ENCODE data around the gene CHRM5. TPM values are rescaled to one million over a fixed set of nuclear protein-coding genes. Genes with fewer than 3 reads are reported as not detected.
"Not testable (repeated sequence)": the region's sequence is repeated elsewhere in the genome, so short reads cannot be mapped to it uniquely, and the experiment has no call there.

Gene CHRM5
- total RNA-seq, 2 donors from 2014 or later, result not detected

DNA sequence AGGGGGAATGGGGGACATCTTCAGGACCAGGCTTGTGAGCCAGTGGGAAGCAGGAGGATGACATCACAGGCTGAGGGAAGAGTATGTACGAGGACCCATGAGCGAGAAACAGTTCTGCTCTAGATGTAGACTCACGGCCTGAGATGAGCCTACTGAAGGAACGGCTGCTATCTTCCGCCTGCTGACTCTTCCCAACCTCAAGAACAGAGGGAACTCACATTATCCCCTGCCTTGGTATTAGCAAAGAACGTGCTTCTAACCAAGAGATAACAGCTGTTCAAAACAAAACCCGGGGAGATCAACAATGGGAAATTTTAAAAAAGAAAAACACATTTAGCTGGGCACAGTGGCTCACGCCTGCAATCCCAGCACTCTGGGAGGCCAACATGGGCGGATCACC, 45.4 kb downstream of the CHRM5 start:
- Histone ChIP-seq H3K27me3 (ENCODE audit: control insufficient read depth, insufficient read depth, low read length, poor library complexity, severe bottlenecking) (no peaks in the 10 kb centered on the region), H3K27ac (ENCODE audit: low read depth, low read length) (no peak overlapping the region), H3K9ac (ENCODE audit: extremely low read depth, low read length, poor library complexity, severe bottlenecking) (no peak overlapping the region), H3K4me3 (ENCODE audit: low read length) (no peak overlapping the region), H3K9me3 (ENCODE audit: control insufficient read depth, low read length) (peaks cover 6% of the 10 kb centered on the region), H3K4me1 (ENCODE audit: control insufficient read depth, insufficient read depth, low read length) (no peaks in the 10 kb centered on the region), H3K36me3 (ENCODE audit: control insufficient read depth, insufficient read depth, low read length) (no peaks in the 10 kb centered on the region)
- no peaks in the 10 kb centered on the region for H3K27me3 Mint-ChIP-seq (ENCODE audit: insufficient read depth)
- TF ChIP-seq, protein P1, sequence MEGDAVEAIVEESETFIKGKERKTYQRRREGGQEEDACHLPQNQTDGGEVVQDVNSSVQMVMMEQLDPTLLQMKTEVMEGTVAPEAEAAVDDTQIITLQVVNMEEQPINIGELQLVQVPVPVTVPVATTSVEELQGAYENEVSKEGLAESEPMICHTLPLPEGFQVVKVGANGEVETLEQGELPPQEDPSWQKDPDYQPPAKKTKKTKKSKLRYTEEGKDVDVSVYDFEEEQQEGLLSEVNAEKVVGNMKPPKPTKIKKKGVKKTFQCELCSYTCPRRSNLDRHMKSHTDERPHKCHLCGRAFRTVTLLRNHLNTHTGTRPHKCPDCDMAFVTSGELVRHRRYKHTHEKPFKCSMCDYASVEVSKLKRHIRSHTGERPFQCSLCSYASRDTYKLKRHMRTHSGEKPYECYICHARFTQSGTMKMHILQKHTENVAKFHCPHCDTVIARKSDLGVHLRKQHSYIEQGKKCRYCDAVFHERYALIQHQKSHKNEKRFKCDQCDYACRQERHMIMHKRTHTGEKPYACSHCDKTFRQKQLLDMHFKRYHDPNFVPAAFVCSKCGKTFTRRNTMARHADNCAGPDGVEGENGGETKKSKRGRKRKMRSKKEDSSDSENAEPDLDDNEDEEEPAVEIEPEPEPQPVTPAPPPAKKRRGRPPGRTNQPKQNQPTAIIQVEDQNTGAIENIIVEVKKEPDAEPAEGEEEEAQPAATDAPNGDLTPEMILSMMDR (conservative IDR thresholded peaks at IDR 0.05), result no peak
- H3K27ac Mint-ChIP-seq, result no peak overlapping the region
- peaks cover 3% of the 10 kb centered on the region for H3K4me1 Mint-ChIP-seq
- H3K36me3 Mint-ChIP-seq (ENCODE audit: low read depth), result peaks cover 15% of the 10 kb centered on the region
- H3K4me3 Mint-ChIP-seq, result no peak overlapping the region
- peaks cover 7% of the 10 kb centered on the region for H3K9me3 Mint-ChIP-seq
- DNase-seq, result no peak
- 89% methylated on average over 8 to 9 of the region's 9 CpGs for WGBS, 2 experiments (ENCODE audit: insufficient coverage in 1 of 2, insufficient read length in 1 of 2)

DNA sequence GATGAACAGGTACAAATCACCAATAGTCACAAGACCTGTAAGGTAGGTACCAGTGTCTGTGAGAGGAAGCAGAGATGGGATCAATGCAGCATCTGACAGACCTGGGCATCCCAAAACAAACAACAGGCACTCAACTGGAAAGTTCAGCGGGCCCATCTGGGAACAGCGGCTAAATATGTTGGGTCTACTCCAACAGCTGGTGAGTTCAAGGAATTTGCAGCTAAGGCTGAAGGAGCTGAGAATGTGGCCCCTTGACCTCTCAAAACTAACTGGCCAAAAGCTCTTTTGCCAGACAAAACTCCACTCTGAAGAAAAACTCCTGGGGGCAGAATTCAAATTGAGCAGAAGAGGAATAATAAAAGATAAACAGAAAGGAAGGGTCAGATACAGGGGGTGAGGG, 46.3 kb downstream of the CHRM5 start:
- Histone ChIP-seq H3K4me3 (ENCODE audit: low read length) (no peak overlapping the region), H3K36me3 (ENCODE audit: control insufficient read depth, insufficient read depth, low read length) (no peaks in the 10 kb centered on the region), H3K27me3 (ENCODE audit: control insufficient read depth, insufficient read depth, low read length, poor library complexity, severe bottlenecking) (no peaks in the 10 kb centered on the region), H3K9me3 (ENCODE audit: control insufficient read depth, low read length) (peaks cover 9% of the 10 kb centered on the region), H3K9ac (ENCODE audit: extremely low read depth, low read length, poor library complexity, severe bottlenecking) (no peak overlapping the region), H3K4me1 (ENCODE audit: control insufficient read depth, insufficient read depth, low read length) (no peaks in the 10 kb centered on the region), H3K27ac (ENCODE audit: low read depth, low read length) (no peak overlapping the region)
- Mint-ChIP-seq H3K36me3 (ENCODE audit: low read depth) (peaks cover 20% of the 10 kb centered on the region), H3K4me1 (peaks cover 3% of the 10 kb centered on the region), H3K4me3 (no peak overlapping the region), H3K27me3 (ENCODE audit: insufficient read depth) (no peaks in the 10 kb centered on the region), H3K9me3 (peaks cover 7% of the 10 kb centered on the region), H3K27ac (no peak overlapping the region)
- 100% methylated on average over 2 of the region's 2 CpGs; no CpG with 5 or more reads in 1 of the 2 experiments for WGBS, 2 experiments (ENCODE audit: insufficient coverage in 1 of 2, insufficient read length in 1 of 2)
- TF ChIP-seq, protein P1 (conservative IDR thresholded peaks at IDR 0.05), result no peak
- no peak for DNase-seq

DNA sequence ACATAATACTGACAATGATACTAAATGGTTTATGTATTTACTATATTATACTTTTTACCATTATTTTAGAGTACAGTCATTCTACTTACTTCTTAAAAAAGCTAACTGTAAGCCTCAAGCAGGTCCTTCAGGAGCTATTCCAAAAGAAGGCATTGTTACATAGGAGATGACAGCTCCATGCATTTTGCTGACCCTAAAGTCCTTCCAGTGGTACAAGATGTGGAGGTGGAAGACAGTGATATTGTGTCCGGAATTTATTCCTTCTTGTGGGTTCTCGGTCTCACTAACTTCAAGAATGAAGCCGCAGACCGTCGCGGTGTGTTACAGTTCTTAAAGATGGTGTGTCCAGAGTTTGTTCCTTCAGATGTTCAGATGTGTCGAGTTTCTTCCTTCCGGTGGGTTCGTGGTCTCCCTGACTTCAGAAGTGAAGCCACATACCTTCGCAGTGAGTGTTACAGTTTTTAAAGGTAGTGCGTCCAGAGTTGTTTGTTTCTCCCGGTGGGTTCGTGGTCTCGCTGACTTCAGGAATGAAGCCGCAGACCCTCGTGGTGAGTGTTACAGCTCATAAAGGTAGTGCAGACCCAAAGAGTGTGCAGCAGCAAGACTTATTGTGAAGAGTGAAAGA, 49.8 kb downstream of the CHRM5 start:
- no peaks in the 10 kb centered on the region for H3K4me1 ChIP-seq (ENCODE audit: control insufficient read depth, insufficient read depth, low read length)
- H3K27me3 ChIP-seq (ENCODE audit: control insufficient read depth, insufficient read depth, low read length, poor library complexity, severe bottlenecking), result no peaks in the 10 kb centered on the region
- H3K36me3 Mint-ChIP-seq (ENCODE audit: low read depth), result peaks cover 28% of the 10 kb centered on the region
- peaks cover 7% of the 10 kb centered on the region for H3K36me3 ChIP-seq (ENCODE audit: control insufficient read depth, insufficient read depth, low read length)
- H3K4me3 Mint-ChIP-seq, result no peak overlapping the region
- no peaks in the 10 kb centered on the region for H3K27me3 Mint-ChIP-seq (ENCODE audit: insufficient read depth)
- TF ChIP-seq, protein P1 (conservative IDR thresholded peaks at IDR 0.05), result no peak
- no peak overlapping the region for H3K9ac ChIP-seq (ENCODE audit: extremely low read depth, low read length, poor library complexity, severe bottlenecking)
- peaks cover 9% of the 10 kb centered on the region for H3K9me3 ChIP-seq (ENCODE audit: control insufficient read depth, low read length)
- H3K27ac ChIP-seq (ENCODE audit: low read depth, low read length), result no peak overlapping the region
- WGBS, 2 experiments (ENCODE audit: insufficient coverage in 1 of 2, insufficient read length in 1 of 2), result 93 to 100% methylated on average over 12 to 16 of the region's 16 CpGs
- no peak overlapping the region for H3K27ac Mint-ChIP-seq
- H3K4me3 ChIP-seq (ENCODE audit: low read length), result no peak overlapping the region
- H3K4me1 Mint-ChIP-seq, result peaks cover 4% of the 10 kb centered on the region
- peaks cover 7% of the 10 kb centered on the region for H3K9me3 Mint-ChIP-seq
- DNase-seq, result no peak

DNA sequence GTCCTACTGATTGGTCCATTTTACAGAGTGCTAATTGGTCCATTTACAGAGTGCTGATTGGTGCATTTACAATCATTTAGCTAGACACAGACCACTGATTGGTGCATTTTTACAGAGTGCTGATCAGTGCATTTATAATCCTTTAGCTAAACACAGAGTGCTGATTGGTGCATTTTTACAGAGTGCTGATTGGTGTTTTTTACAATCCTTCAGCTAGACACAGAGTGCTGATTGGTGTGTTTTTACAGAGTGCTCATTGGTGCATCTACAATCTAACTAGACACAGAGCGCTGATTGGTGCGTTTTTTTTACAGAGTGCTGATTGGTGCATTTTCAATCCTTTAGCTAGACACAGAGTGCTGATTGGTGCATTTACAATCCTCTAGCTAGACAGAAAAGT, 50.4 kb downstream of the CHRM5 start:
- H3K27me3 ChIP-seq (ENCODE audit: control insufficient read depth, insufficient read depth, low read length, poor library complexity, severe bottlenecking); H3K4me1 Mint-ChIP-seq; H3K9ac ChIP-seq (ENCODE audit: extremely low read depth, low read length, poor library complexity, severe bottlenecking); H3K9me3 ChIP-seq (ENCODE audit: control insufficient read depth, low read length); H3K4me3 ChIP-seq (ENCODE audit: low read length); H3K27ac Mint-ChIP-seq; H3K4me3 Mint-ChIP-seq; H3K4me1 ChIP-seq (ENCODE audit: control insufficient read depth, insufficient read depth, low read length); H3K9me3 Mint-ChIP-seq; H3K27ac ChIP-seq (ENCODE audit: low read depth, low read length); H3K27me3 Mint-ChIP-seq (ENCODE audit: insufficient read depth); DNase-seq; H3K36me3 ChIP-seq (ENCODE audit: control insufficient read depth, insufficient read depth, low read length): not testable (repeated sequence)
- H3K36me3 Mint-ChIP-seq (ENCODE audit: low read depth), result peaks cover 28% of the 10 kb centered on the region
- WGBS, 2 experiments (ENCODE audit: insufficient coverage in 1 of 2, insufficient read length in 1 of 2), result 91 to 92% methylated on average over 2 of the region's 2 CpGs

Measured in endodermal cell (in vitro differentiated cells).